SU-DHL-6 (cell line): ENCODE data around the gene IQGAP1.

ENCODE experiments used
- H2AFZ ChIP-seq: fragments of 200-600 bp; sonication (generic); 2 replicates; pipeline ENCODE4 v1.6.1; 2014; ENCODE audit warnings: low read depth, mild to moderate bottlenecking, moderate library complexity, mixed read lengths, antibody characterized with exemption, low read length; ENCODE audit not compliant: severe bottlenecking
- H3F3A ChIP-seq: fragments of 200-600 bp; shearing (Covaris generic); 2 replicates; pipeline ENCODE4 v1.6.0; 2016; ENCODE audit warnings: antibody characterized with exemption, mild to moderate bottlenecking; ENCODE audit not compliant: insufficient read depth
- H3K27ac ChIP-seq: fragments of 200-600 bp; sonication (generic); 2 replicates; pipeline ENCODE4 v1.5.1; 2016; ENCODE audit warnings: low read depth, mild to moderate bottlenecking, low read length, moderate library complexity, mixed read lengths
- H3K27me3 ChIP-seq: fragments of 200-600 bp; sonication (generic), shearing (Covaris generic); 2 replicates; pipeline ENCODE4 v1.6.0; 2014; ENCODE audit warnings: mild to moderate bottlenecking, low read length
- H3K36me3 ChIP-seq: fragments of 200-600 bp; sonication (generic); 2 replicates; pipeline ENCODE4 v1.6.1; 2014; ENCODE audit warnings: mild to moderate bottlenecking, low read length, mixed read lengths
- H3K4me2 ChIP-seq: fragments of 300-600, 200-600 bp; shearing (Covaris generic), sonication (generic); 2 replicates; pipeline ENCODE4 v1.6.0; 2014; ENCODE audit warnings: low read length, low read depth, mild to moderate bottlenecking; ENCODE audit not compliant: poor library complexity, severe bottlenecking
- H3K4me3 ChIP-seq: fragments of 200-600 bp; sonication (generic); 2 replicates; pipeline ENCODE4 v1.5.1; 2014; ENCODE audit warnings: antibody characterized with exemption, low read length, mild to moderate bottlenecking, mixed read lengths; ENCODE audit not compliant: insufficient read depth, poor library complexity, severe bottlenecking
- H3K79me2 ChIP-seq: fragments of 200-600 bp; sonication (generic); 2 replicates; pipeline ENCODE4 v1.6.1; 2014; ENCODE audit warnings: mild to moderate bottlenecking, low read length, moderate library complexity; ENCODE audit not compliant: insufficient read depth
- H3K9ac ChIP-seq: fragments of 200-600 bp; sonication (generic); 2 replicates; pipeline ENCODE4 v1.7.0; 2014; ENCODE audit warnings: mild to moderate bottlenecking, low read length
- H3K9me2 ChIP-seq: fragments of 200-600 bp; sonication (generic); replicated peaks from 2 replicates; pipeline ENCODE4 v1.6.1; 2014; ENCODE audit warnings: low read length; ENCODE audit not compliant: insufficient read depth
- H3K9me3 ChIP-seq: fragments of 200-600 bp; sonication (generic); 2 replicates; pipeline ENCODE4 v1.6.1; 2014; ENCODE audit warnings: low read length, mixed read lengths; ENCODE audit not compliant: insufficient read depth
- H4K20me1 ChIP-seq: fragments of 200-600 bp; sonication (generic); 2 replicates; pipeline ENCODE4 v1.6.1; 2014; ENCODE audit warnings: low read depth, mild to moderate bottlenecking, antibody characterized with exemption, low read length, moderate library complexity, mixed read lengths
- CTCF ChIP-seq: fragments of 200-600 bp; sonication (generic); IDR thresholded peaks from one replicate; pipeline ENCODE4 v1.5.1; 2017; ENCODE audit warnings: antibody characterized with exemption, mild to moderate bottlenecking, low read length, moderate library complexity; ENCODE audit not compliant: insufficient read depth, poor library complexity, severe bottlenecking
- EZH2phosphoT487 ChIP-seq: fragments of 200-600 bp; sonication (generic), shearing (Covaris generic); conservative IDR thresholded peaks from 2 replicates; pipeline ENCODE4 v1.6.1; 2018; ENCODE audit warnings: mild to moderate bottlenecking, antibody characterized with exemption, low read length, moderate library complexity, mixed read lengths

The IQGAP1 gene

GRCh38 chr15:90419738-90420406 lies 31.8 kb downstream of the IQGAP1 start:
- H3K27me3 ChIP-seq: no peaks in the 10 kb centered on the region
- no peaks in the 10 kb centered on the region for H3K9me2 ChIP-seq
- no peak overlapping the region for H2AFZ ChIP-seq
- H4K20me1 ChIP-seq: peaks cover 6% of the 10 kb centered on the region; the same call in 1 of the 2 replicates
- H3K27ac ChIP-seq: no peak overlapping the region
- H3K36me3 ChIP-seq: 0 out of 2 replicates have a peak, but pooled peaks cover 3% of the 10 kb centered on the region
- peaks cover 77% of the 10 kb centered on the region for H3K79me2 ChIP-seq
- H3F3A ChIP-seq: peaks cover 3% of the 10 kb centered on the region; the same call in 1 of the 2 replicates
- no peak for TF ChIP-seq CTCF
- no peak for TF ChIP-seq EZH2phosphoT487
- no peak overlapping the region for H3K4me2 ChIP-seq
- no peak overlapping the region for H3K4me3 ChIP-seq
- no peak overlapping the region for H3K9ac ChIP-seq
- no peaks in the 10 kb centered on the region for H3K9me3 ChIP-seq

- peaks cover 78% of the 10 kb centered on the region for H3K79me2 ChIP-seq
- no peaks in the 10 kb centered on the region for H3K9me3 ChIP-seq
- H3K27ac ChIP-seq: no peak overlapping the region
- no peaks in the 10 kb centered on the region for H3K9me2 ChIP-seq
- H3K36me3 ChIP-seq: 0 out of 2 replicates have a peak, but pooled peaks cover 3% of the 10 kb centered on the region
- no peak overlapping the region for H2AFZ ChIP-seq
- H3K9ac ChIP-seq: no peak overlapping the region
- H3K4me3 ChIP-seq: no peak overlapping the region
- TF ChIP-seq EZH2phosphoT487: no peak
- TF ChIP-seq CTCF: no peak
- H4K20me1 ChIP-seq: peaks cover 6% of the 10 kb centered on the region; the same call in 1 of the 2 replicates
- H3K4me2 ChIP-seq: no peak overlapping the region
- H3K27me3 ChIP-seq: no peaks in the 10 kb centered on the region
- H3F3A ChIP-seq: peaks cover 3% of the 10 kb centered on the region; the same call in 1 of the 2 replicates
Observed at GRCh38 chr15:90420451-90420850, 32.4 kb downstream of the IQGAP1 start.

- no peak overlapping the region for H3K4me3 ChIP-seq
- H3K9me3 ChIP-seq: no peaks in the 10 kb centered on the region
- H3K79me2 ChIP-seq: peaks cover 77% of the 10 kb centered on the region
- no peaks in the 10 kb centered on the region for H3K36me3 ChIP-seq
- no peaks in the 10 kb centered on the region for H3K9me2 ChIP-seq
- TF ChIP-seq CTCF (no peak), EZH2phosphoT487 (no peak)
- peaks cover 3% of the 10 kb centered on the region; the same call in 1 of the 2 replicates for H3F3A ChIP-seq
- no peak overlapping the region for H3K9ac ChIP-seq
- H3K27me3 ChIP-seq: no peaks in the 10 kb centered on the region
- no peak overlapping the region for H2AFZ ChIP-seq
- no peak overlapping the region for H3K4me2 ChIP-seq
- H3K27ac ChIP-seq: no peak overlapping the region
- H4K20me1 ChIP-seq: peaks cover 6% of the 10 kb centered on the region; the same call in 1 of the 2 replicates
Observed at GRCh38 chr15:90421527-90421926, 33.5 kb downstream of the IQGAP1 start.
